RWPE1 (cell line): ENCODE measurements around the gene SPACA7.

ENCODE experiments used
- CTCF ChIA-PET: fragments of 350-600 bp; sonication (Branson Sonifier 250); formaldehyde crosslinking; extraction: SDS; loops from one replicate; lab custom pipeline; 2021; lab: Yijun Ruan, JAX
- POLR2A ChIA-PET: fragments of 400-600 bp; formaldehyde crosslinking; extraction: SDS; loops from one replicate; lab custom pipeline; 2020; ENCODE audit warnings: antibody characterized with exemption; ENCODE audit not compliant: low non-redundant PET; lab: Yijun Ruan, JAX
- DNase-seq: peaks from one replicate; pipeline ENCODE4 v3.0.0; 2012; ENCODE audit warnings: low spot score
- H3K27ac ChIP-seq: fragments of 450-650 bp; 2 replicates; pipeline ENCODE4 v1.5.1; 2017
- TF ChIP-seq, protein P1 (sequence below): fragments of 450-650 bp; conservative IDR thresholded peaks from 2 replicates; pipeline ENCODE4 v1.5.1; 2017; ENCODE audit warnings: low read depth, mild to moderate bottlenecking

Gene SPACA7

DNA sequence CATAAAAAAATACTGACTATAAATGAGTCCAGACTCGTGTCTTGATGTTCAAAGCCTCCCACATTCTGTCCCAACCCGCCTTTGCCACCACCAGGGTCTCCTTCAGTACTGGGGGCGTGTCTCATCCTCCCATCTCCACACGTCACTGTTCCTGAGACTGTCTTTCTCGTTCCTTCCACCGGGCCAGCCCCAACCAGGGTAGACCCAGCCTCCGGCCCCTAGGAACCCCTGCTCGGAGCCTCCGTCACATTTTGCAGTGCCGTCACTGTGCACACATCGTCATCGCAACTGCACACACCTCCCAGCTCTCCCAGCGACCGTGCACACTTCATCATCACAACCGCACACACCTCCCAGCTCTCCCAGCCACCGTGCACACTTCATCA, 73.4 kb downstream of the SPACA7 start:
- no peak for DNase-seq
- H3K27ac ChIP-seq, result no peak overlapping the region
- ChIA-PET POLR2A (no interaction called here), CTCF (interaction anchor here (0.6 kb wide), 1 partner anchor 166 kb away, joined by 3 read pairs; no protein-coding TSS in a partner anchor)
- TF ChIP-seq, protein P1, sequence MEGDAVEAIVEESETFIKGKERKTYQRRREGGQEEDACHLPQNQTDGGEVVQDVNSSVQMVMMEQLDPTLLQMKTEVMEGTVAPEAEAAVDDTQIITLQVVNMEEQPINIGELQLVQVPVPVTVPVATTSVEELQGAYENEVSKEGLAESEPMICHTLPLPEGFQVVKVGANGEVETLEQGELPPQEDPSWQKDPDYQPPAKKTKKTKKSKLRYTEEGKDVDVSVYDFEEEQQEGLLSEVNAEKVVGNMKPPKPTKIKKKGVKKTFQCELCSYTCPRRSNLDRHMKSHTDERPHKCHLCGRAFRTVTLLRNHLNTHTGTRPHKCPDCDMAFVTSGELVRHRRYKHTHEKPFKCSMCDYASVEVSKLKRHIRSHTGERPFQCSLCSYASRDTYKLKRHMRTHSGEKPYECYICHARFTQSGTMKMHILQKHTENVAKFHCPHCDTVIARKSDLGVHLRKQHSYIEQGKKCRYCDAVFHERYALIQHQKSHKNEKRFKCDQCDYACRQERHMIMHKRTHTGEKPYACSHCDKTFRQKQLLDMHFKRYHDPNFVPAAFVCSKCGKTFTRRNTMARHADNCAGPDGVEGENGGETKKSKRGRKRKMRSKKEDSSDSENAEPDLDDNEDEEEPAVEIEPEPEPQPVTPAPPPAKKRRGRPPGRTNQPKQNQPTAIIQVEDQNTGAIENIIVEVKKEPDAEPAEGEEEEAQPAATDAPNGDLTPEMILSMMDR, result no peak

DNA sequence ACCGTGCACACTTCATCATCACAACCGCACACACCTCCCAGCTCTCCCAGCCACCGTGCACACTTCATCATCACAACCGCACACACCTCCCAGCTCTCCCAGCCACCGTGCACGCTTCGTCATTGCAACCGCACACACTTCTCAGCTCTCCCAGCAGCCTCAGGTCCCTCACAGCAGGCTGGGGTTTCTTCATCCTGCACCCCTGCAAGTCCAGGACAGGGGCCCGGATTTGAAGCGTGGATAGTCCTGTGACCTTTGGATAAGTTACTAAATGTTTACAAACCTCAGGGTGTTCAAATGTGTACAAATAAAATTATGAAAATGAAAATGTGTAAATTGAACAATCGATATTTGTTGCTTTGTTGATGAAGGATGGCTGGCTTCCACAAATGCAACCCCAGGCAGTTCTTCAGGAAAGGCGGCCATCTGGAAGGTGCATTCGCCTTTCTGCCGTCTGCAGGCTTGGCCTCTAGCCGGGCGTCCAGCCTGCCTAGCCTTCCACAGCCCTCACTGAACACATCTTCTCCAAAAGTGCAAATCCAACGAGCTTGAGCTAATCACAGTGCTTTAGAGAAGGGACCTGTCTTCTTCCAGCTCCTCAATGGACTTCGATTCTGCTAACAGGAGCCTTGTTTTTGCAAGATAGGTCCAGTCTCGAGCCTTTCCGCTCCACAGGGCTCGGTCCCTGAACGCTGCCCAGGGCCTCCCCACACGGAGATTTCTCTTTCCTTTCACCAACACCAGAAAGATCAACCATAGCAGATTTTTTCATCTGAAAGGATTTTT, 74.2 kb downstream of the SPACA7 start:
- CTCF ChIA-PET, result interaction anchor here (0.6 to 0.7 kb wide), 2 partner anchors 165 to 1062 kb away, joined by 3 read pairs; no protein-coding TSS in a partner anchor
- no peak overlapping the region for H3K27ac ChIP-seq
- TF ChIP-seq, protein P1, result no peak
- DNase-seq, result no peak
- POLR2A ChIA-PET, result no interaction called here

DNA sequence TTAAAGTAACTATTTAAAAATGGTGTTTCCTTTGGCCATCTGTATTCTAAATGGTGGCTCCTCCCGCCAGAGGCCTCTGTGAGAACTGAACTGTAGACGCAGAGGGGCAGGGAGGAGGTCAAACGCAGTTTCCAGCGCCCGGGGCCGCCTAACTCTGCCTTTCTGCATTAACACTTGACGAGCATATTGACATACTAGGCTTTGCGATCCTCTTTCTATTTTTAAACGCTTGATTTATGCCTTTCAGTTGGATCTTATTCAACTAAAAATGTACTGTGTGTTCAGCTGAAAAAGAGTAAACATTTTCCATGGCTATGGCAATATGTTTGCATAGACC, 74.7 kb downstream of the SPACA7 start:
- DNase-seq, result no peak
- ChIA-PET POLR2A (no interaction called here), CTCF (interaction anchor here (0.7 kb wide), 2 partner anchors 58 to 1063 kb away, joined by 3 read pairs; no protein-coding TSS in a partner anchor)
- no peak overlapping the region for H3K27ac ChIP-seq
- TF ChIP-seq, protein P1, result no peak

DNA sequence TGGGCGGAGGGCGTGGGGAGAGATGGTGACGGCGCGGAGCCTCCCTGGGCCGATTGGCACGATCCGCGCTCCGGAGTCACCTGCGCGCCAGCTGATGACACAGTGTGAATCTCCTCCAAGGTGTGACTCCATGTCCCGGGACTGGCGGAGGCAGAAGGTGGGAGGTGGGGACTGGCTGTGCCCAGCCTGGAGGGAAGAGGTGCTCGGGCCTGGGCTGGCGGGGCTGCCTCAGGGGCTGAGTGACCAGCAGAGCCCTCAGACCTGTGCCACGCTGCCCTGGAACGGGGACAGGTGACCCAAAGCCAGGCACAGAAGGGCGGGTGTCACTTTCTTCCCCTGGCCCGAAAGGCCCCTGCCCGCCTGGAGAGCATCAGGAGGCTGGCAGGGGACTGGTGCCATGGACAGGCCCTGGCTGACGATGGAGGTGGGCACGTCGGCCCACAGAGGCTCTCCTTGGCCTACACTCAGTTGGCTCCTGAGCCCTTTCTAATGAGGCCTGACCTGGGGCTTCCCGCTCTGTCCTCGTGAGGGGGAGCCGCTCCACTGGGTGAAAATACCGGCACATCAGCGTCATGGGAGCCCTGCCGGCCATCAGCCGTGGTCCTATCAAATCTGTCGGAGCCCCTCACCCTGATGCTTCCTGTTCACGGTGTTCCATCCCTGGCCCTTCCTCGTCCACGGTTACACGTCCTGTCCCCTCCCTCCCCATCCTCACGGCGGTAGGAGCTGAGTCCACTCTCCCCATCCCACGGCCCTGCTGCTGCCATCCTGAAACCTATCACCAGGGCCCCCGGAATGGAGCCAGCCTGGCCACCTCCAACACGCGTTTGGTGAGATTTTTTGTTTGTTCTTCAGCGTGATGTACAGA, 75.6 kb downstream of the SPACA7 start:
- no peak for DNase-seq
- TF ChIP-seq, protein P1, result no peak
- no peak overlapping the region for H3K27ac ChIP-seq
- CTCF ChIA-PET, result interaction anchor here (0.7 kb wide), 1 partner anchor 57 kb away, joined by 3 read pairs; no protein-coding TSS in a partner anchor
- POLR2A ChIA-PET, result no interaction called here

DNA sequence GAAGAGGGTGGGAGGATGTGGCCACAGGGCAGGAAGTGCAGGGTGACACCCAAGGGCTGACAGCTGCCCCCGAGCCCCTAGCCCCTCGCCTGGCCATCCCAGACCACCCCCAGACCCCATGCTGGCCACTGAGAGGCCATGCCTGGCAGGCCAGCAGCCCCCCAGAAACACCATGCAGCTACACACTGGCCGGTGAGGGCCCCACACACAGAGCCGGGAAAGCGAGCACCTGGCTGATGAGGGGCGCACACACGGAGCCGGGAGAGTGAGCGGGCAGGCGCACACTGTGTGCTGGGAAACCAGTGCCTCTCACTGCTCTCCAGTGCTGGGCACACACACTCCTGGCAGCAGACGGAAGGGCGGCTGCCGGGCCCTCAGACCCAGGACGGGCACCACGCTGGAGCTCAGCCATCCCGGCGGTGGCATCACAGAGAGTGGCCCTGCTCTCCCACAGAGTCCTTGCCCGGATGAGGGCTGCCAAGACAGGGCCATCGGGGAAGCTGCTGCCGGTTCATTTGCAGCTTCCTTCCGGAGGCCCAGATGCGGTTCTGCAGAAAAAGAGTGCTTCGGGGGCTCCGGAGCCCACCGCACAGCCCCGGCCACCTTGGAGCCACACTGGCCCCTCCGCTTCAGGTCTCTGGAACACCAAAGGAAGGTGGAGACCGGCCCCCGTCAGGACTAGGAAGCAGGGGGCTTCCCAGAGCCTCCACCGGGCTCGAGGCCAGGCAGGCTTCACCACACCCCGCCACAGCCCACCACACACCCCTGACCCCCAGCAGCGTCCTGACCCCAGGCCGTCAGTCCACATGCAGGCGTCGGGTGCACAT, 76.4 kb downstream of the SPACA7 start:
- CTCF ChIA-PET, result interaction anchor here (3.2 kb wide), 1 partner anchor 8 kb away, joined by 14 read pairs; no protein-coding TSS in a partner anchor
- no peak for DNase-seq
- POLR2A ChIA-PET, result no interaction called here
- TF ChIP-seq, protein P1, result no peak
- no peak overlapping the region for H3K27ac ChIP-seq
